CD4-positive, CD25-positive, alpha-beta regulatory T cell (primary cell): ENCODE data around the gene CDK5RAP1. TPM values are rescaled to one million over a fixed set of nuclear protein-coding genes. Genes with fewer than 3 reads are reported as not detected.

Experiments used
- ATAC-seq, 2 donors: fragments of 150-1000 bp; cut with Tn5 transposase; one replicate each; pipeline ENCODE4 v1.10.0; 2021; ENCODE audit warnings: low read depth in 2 of 2, moderate number of reproducible peaks in 2 of 2, moderate library complexity in 1 of 2
- DNase-seq, 3 donors: peaks; one replicate each; pipeline versions ENCODE4 v3.0.0 to v3.0.0-alpha.2; 2012 to 2022; ENCODE audit warnings: mixed read lengths in 1 of 3
- H3K27ac ChIP-seq: one replicate; pipeline ENCODE4 v1.7.0; 2013; ENCODE audit warnings: mild to moderate bottlenecking, low read length; ENCODE audit not compliant: insufficient read depth, poor library complexity, severe bottlenecking
- H3K27me3 ChIP-seq: one replicate; pipeline ENCODE4 v1.7.0; 2013; ENCODE audit warnings: low read length; ENCODE audit not compliant: control insufficient read depth, insufficient read depth
- H3K36me3 ChIP-seq: one replicate; pipeline ENCODE4 v1.7.0; 2013; ENCODE audit warnings: mild to moderate bottlenecking, low read length, moderate library complexity; ENCODE audit not compliant: control insufficient read depth, insufficient read depth
- H3K4me1 ChIP-seq: 2 replicates; pipeline ENCODE4 v1.7.0; 2013; ENCODE audit warnings: mild to moderate bottlenecking, low read length; ENCODE audit not compliant: insufficient read depth, control insufficient read depth, poor library complexity, severe bottlenecking
- H3K4me3 ChIP-seq: one replicate; pipeline ENCODE4 v1.7.0; 2013; ENCODE audit warnings: low read depth, mild to moderate bottlenecking, low read length, moderate library complexity
- H3K9me3 ChIP-seq, 2 experiments: 1 replicate in 1 of 2; 2 replicates in 1 of 2; pipeline ENCODE4 v1.7.0; 2013; ENCODE audit warnings: low read length in 2 of 2, mild to moderate bottlenecking in 1 of 2, moderate library complexity in 1 of 2; ENCODE audit not compliant: control insufficient read depth in 2 of 2
- H3K27ac Mint-ChIP-seq, 3 donors: one replicate each; pipeline ENCODE4 v1.8.0; 2020 to 2022; ENCODE audit warnings: mild to moderate bottlenecking in 3 of 3, mixed read lengths in 3 of 3, moderate library complexity in 2 of 3
- H3K27me3 Mint-ChIP-seq: one replicate; pipeline ENCODE4 v1.8.0; 2022; ENCODE audit warnings: mild to moderate bottlenecking, mixed read lengths
- H3K36me3 Mint-ChIP-seq: one replicate; pipeline ENCODE4 v1.8.0; 2020; ENCODE audit warnings: mixed read lengths
- H3K4me1 Mint-ChIP-seq, 4 donors: one replicate each; pipeline ENCODE4 v1.8.0; 2020 to 2022; ENCODE audit warnings: mixed read lengths in 4 of 4, mild to moderate bottlenecking in 1 of 4
- H3K4me3 Mint-ChIP-seq, 4 donors: one replicate each; pipeline ENCODE4 v1.8.0; 2020 to 2022; ENCODE audit warnings: mild to moderate bottlenecking in 4 of 4, mixed read lengths in 4 of 4, moderate library complexity in 3 of 4
- H3K9me3 Mint-ChIP-seq, 7 donors: one replicate each; pipeline ENCODE4 v1.8.0; 2020 to 2022; ENCODE audit warnings: mixed read lengths in 7 of 7, mild to moderate bottlenecking in 3 of 7, moderate library complexity in 2 of 7
- polyA plus RNA-seq, 4 donors: library from polyadenylated mRNA; unstranded; fragments of 300-500 nt; fragmentation: Illumina TruSeq; gene quantifications; one replicate each; pipeline ENCODE4 v1.2.3, GENCODE V29; 2021
- total RNA-seq: library from RNA; stranded (reverse); gene quantifications from one replicate; pipeline ENCODE4 v1.2.3, GENCODE V29; 2022

Gene CDK5RAP1
- total and polyA plus RNA-seq, 5 donors from 2014 or later = 31.4 to 48.0 (median 36.1) TPM

- Mint-ChIP-seq H3K36me3 (peaks cover 57% of the 10 kb centered on the region), H3K27ac (peak overlapping the region in 2 of 3 donors; percentile 38 to 59)
- peaks cover 51% of the 10 kb centered on the region for H3K36me3 ChIP-seq
Measured at GRCh38 chr20:33359399-33360261, 41.7 kb downstream of the CDK5RAP1 start.

GRCh38 chr20:33353013-33353402 lies 48.3 kb downstream of the CDK5RAP1 start:
- Histone ChIP-seq H3K9me3 (no peaks in the 10 kb centered on the region), H3K4me3 (no peak overlapping the region), H3K36me3 (peaks cover 26% of the 10 kb centered on the region), H3K4me1 (no peaks in the 10 kb centered on the region), H3K27me3 (no peaks in the 10 kb centered on the region), H3K27ac (no peak overlapping the region)
- Mint-ChIP-seq H3K9me3 (no peaks in the 10 kb centered on the region), H3K36me3 (peaks cover 44% of the 10 kb centered on the region), H3K4me1 (peaks cover 0 to 4% (median 0%) of the 10 kb centered on the region in 4 donors), H3K27ac (peak overlapping the region in 2 of 3 donors; percentile 32 to 46), H3K4me3 (no peak overlapping the region), H3K27me3 (no peaks in the 10 kb centered on the region)
- DNase-seq = no peak
- no peak for ATAC-seq

More at GRCh38 chr20:33359399-33360261, 41.7 kb downstream of the CDK5RAP1 start:
- H3K27me3 Mint-ChIP-seq = no peaks in the 10 kb centered on the region
- H3K4me1 Mint-ChIP-seq = peaks cover 0 to 4% (median 0%) of the 10 kb centered on the region in 4 donors
- no peaks in the 10 kb centered on the region for H3K9me3 Mint-ChIP-seq
- H3K27me3 ChIP-seq = no peaks in the 10 kb centered on the region
- no peaks in the 10 kb centered on the region for H3K4me1 ChIP-seq
- H3K4me3 Mint-ChIP-seq = no peak overlapping the region
- DNase-seq (no peak), ATAC-seq (no peak)
- no peak overlapping the region for H3K27ac ChIP-seq
- no peaks in the 10 kb centered on the region for H3K9me3 ChIP-seq
- no peak overlapping the region for H3K4me3 ChIP-seq

- no peaks in the 10 kb centered on the region for H3K27me3 ChIP-seq
- Mint-ChIP-seq H3K4me1 (peaks cover 0 to 4% (median 0%) of the 10 kb centered on the region in 4 donors), H3K27ac (peak overlapping the region in 2 of 3 donors; percentile 32 to 46), H3K27me3 (no peaks in the 10 kb centered on the region), H3K4me3 (no peak overlapping the region), H3K9me3 (no peaks in the 10 kb centered on the region), H3K36me3 (peaks cover 49% of the 10 kb centered on the region)
- H3K4me3 ChIP-seq = no peak overlapping the region
- no peaks in the 10 kb centered on the region for H3K4me1 ChIP-seq
- H3K27ac ChIP-seq = no peak overlapping the region
- DNase-seq (no peak), ATAC-seq (no peak)
- peaks cover 26% of the 10 kb centered on the region for H3K36me3 ChIP-seq
- H3K9me3 ChIP-seq = no peaks in the 10 kb centered on the region
Measured at GRCh38 chr20:33352258-33353012, 48.9 kb downstream of the CDK5RAP1 start.

GRCh38 chr20:33351696-33352095 lies 49.6 kb downstream of the CDK5RAP1 start:
- peaks cover 26% of the 10 kb centered on the region for H3K36me3 ChIP-seq
- Mint-ChIP-seq H3K9me3 (no peaks in the 10 kb centered on the region), H3K4me3 (no peak overlapping the region), H3K27me3 (no peaks in the 10 kb centered on the region), H3K4me1 (peaks cover 0 to 4% (median 0%) of the 10 kb centered on the region in 4 donors), H3K36me3 (peaks cover 49% of the 10 kb centered on the region), H3K27ac (peak overlapping the region in 2 of 3 donors; percentile 29 to 52)
- H3K9me3 ChIP-seq = no peaks in the 10 kb centered on the region
- ATAC-seq (no peak), DNase-seq (no peak)
- no peak overlapping the region for H3K27ac ChIP-seq
- H3K4me3 ChIP-seq = no peak overlapping the region
- no peaks in the 10 kb centered on the region for H3K4me1 ChIP-seq
- H3K27me3 ChIP-seq = no peaks in the 10 kb centered on the region

- Histone ChIP-seq H3K4me1 (no peaks in the 10 kb centered on the region), H3K36me3 (peaks cover 26% of the 10 kb centered on the region), H3K4me3 (no peak overlapping the region), H3K27ac (no peak overlapping the region), H3K27me3 (no peaks in the 10 kb centered on the region), H3K9me3 (no peaks in the 10 kb centered on the region)
- no peak overlapping the region for H3K4me3 Mint-ChIP-seq
- H3K36me3 Mint-ChIP-seq = peaks cover 39% of the 10 kb centered on the region
- no peaks in the 10 kb centered on the region for H3K9me3 Mint-ChIP-seq
- H3K27me3 Mint-ChIP-seq = no peaks in the 10 kb centered on the region
- H3K4me1 Mint-ChIP-seq = peaks cover 0 to 5% (median 0%) of the 10 kb centered on the region in 4 donors
- H3K27ac Mint-ChIP-seq = no peak overlapping the region
- ATAC-seq (no peak), DNase-seq (no peak)
Measured at GRCh38 chr20:33349493-33349892, 51.8 kb downstream of the CDK5RAP1 start.

- Mint-ChIP-seq H3K36me3 (peaks cover 33% of the 10 kb centered on the region), H3K27ac (no peak overlapping the region), H3K4me3 (no peak overlapping the region), H3K4me1 (peaks cover 0 to 5% (median 0%) of the 10 kb centered on the region in 4 donors), H3K9me3 (no peaks in the 10 kb centered on the region), H3K27me3 (peaks cover 3% of the 10 kb centered on the region)
- Histone ChIP-seq H3K9me3 (no peaks in the 10 kb centered on the region), H3K4me1 (no peaks in the 10 kb centered on the region), H3K4me3 (no peak overlapping the region), H3K36me3 (peaks cover 18% of the 10 kb centered on the region), H3K27me3 (no peaks in the 10 kb centered on the region), H3K27ac (no peak overlapping the region)
- ATAC-seq (no peak), DNase-seq (no peak)
Measured at GRCh38 chr20:33348136-33348937, 53.0 kb downstream of the CDK5RAP1 start.

- ATAC-seq = no peak
- no peaks in the 10 kb centered on the region for H3K4me1 ChIP-seq
- no peak overlapping the region for H3K4me3 ChIP-seq
- DNase-seq = no peak
- Mint-ChIP-seq H3K9me3 (no peaks in the 10 kb centered on the region), H3K4me1 (peaks cover 0 to 5% (median 0%) of the 10 kb centered on the region in 4 donors), H3K27me3 (peaks cover 5% of the 10 kb centered on the region), H3K4me3 (no peak overlapping the region), H3K36me3 (peaks cover 16% of the 10 kb centered on the region), H3K27ac (no peak overlapping the region)
- H3K27me3 ChIP-seq = no peaks in the 10 kb centered on the region
- no peak overlapping the region for H3K27ac ChIP-seq
- H3K36me3 ChIP-seq = peaks cover 6% of the 10 kb centered on the region
- H3K9me3 ChIP-seq = no peaks in the 10 kb centered on the region
Measured at GRCh38 chr20:33345342-33345741, 56.0 kb downstream of the CDK5RAP1 start.
